ENCODE results near the gene LRIT3. TPM values are rescaled to one million over a fixed set of nuclear protein-coding genes. Genes with fewer than 3 reads are reported as not detected.

Gene LRIT3, protein sequence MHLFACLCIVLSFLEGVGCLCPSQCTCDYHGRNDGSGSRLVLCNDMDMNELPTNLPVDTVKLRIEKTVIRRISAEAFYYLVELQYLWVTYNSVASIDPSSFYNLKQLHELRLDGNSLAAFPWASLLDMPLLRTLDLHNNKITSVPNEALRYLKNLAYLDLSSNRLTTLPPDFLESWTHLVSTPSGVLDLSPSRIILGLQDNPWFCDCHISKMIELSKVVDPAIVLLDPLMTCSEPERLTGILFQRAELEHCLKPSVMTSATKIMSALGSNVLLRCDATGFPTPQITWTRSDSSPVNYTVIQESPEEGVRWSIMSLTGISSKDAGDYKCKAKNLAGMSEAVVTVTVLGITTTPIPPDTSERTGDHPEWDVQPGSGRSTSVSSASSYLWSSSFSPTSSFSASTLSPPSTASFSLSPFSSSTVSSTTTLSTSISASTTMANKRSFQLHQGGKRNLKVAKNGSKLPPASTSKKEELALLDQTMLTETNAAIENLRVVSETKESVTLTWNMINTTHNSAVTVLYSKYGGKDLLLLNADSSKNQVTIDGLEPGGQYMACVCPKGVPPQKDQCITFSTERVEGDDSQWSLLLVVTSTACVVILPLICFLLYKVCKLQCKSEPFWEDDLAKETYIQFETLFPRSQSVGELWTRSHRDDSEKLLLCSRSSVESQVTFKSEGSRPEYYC
- under 1 TPM; 0.19 to 0.27 TPM for total RNA-seq

DNA sequence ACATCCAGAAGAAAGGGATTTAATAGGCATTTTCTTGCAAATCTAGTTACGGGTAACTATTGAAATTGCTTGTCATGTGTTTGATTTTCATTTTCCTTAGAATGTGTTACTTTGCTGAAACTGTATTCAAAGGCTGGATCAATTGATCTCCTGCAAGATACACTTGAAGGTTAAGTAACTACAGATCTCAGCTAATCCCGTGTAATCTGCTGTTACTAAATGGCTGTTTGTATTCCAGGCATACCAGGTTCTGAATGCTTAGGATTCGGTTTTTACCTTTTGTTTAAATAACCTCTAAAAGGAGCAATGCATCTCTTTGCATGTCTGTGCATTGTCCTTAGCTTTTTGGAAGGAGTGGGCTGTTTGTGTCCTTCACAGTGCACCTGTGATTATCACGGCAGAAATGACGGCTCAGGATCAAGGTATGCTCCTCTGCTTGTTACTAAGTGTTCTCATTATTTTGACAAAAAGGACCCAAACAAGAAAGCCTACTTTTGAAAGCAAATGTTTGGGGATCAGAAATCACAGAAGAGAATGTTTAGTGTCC lies at the start of gene LRIT3:
TSS of gene LRIT3 (plus strand) at position 212 of the 547 bp plus-strand sequence. CDS start at position 307, 95 bp downstream.
- H3K9me3 Mint-ChIP-seq (ENCODE audit: low read depth) = no peaks in the 10 kb centered on the region
- CTCF ChIA-PET = interaction anchor here (1.2 kb wide), 1 partner anchor 15 kb away, joined by 3 read pairs; no protein-coding TSS in a partner anchor
- POLR2A ChIA-PET = no interaction called here
- DNase-seq (no peak), ATAC-seq (no peak)
- H3K27me3 Mint-ChIP-seq = no peaks in the 10 kb centered on the region
- peaks cover under 1% of the 10 kb centered on the region for H3K36me3 Mint-ChIP-seq (ENCODE audit: low read depth)
- H3K27ac Mint-ChIP-seq = no peak within 1 kb of the TSS
- H3K4me1 Mint-ChIP-seq = peaks cover under 1% of the 10 kb centered on the region
- intact Hi-C loops (cut with DNase I, micrococcal nuclease) = no loop called here
- H3K4me3 Mint-ChIP-seq = no peak within 1 kb of the TSS

DNA sequence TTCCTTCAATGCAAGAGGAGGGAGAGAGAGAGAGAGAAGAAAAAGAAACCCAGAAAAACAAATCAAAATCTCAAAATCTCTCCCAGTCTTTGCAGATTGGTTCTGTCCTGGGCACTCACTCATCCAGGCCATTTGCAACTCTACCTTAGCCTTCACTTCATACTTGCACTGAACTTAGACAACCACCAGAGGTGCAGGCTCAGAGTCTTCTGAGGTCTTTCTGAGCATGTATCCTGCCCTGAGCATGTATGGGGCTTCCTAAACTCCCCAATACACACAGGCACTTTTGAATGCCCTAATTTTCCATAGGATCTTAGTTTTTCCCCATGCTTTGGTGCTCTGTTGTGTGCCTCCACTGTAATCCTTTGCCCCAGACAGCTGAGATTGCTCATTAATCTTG lies 49.0 kb upstream of the LRIT3 start:
- Mint-ChIP-seq H3K4me3 (no peak overlapping the region), H3K4me1 (no peaks in the 10 kb centered on the region), H3K36me3 (ENCODE audit: low read depth) (peaks cover 8% of the 10 kb centered on the region), H3K27me3 (peaks cover 4% of the 10 kb centered on the region), H3K27ac (no peak overlapping the region), H3K9me3 (ENCODE audit: low read depth) (peaks cover 18% of the 10 kb centered on the region)
- intact Hi-C loops (cut with DNase I, micrococcal nuclease) = no loop called here
- ATAC-seq = no peak
- ChIA-PET POLR2A (no interaction called here), CTCF (no interaction called here)
- no peak for DNase-seq

DNA sequence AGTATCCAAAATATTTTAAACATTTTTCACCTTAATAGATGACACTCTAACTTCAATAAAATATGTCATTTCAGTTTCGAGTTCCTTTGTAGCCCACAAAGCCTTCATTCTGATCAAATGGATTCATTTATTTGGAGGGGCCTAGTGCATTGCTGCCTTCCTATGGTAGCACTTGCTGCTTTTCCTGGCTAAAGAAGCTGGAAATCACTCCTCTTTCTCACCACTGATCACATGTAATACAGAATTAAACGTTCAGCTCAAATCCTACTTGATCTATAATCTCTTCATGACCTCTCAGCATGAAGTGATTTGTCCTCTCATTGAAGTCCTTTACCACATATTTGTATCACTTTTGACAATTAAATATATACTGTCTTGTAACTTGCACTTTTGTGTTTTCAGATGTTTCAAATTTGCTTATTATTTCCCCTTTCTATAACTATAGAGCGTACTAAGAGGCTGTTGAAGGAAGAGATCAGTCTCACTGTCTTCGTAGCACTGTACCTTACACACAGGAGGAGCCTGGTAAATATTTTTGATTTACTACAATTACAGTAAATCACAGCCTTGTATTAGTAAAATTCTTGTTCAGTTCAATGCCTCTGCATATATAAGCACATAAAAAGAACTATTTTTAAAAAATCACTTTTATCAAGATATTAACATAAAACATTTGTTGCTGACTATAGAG lies 46.7 kb upstream of the LRIT3 start:
- Mint-ChIP-seq H3K27ac (no peak overlapping the region), H3K36me3 (ENCODE audit: low read depth) (peaks cover 2% of the 10 kb centered on the region), H3K9me3 (ENCODE audit: low read depth) (peaks cover 7% of the 10 kb centered on the region), H3K4me3 (no peak overlapping the region), H3K4me1 (no peaks in the 10 kb centered on the region), H3K27me3 (no peaks in the 10 kb centered on the region)
- no peak for ATAC-seq
- no peak for DNase-seq
- POLR2A ChIA-PET = no interaction called here
- CTCF ChIA-PET = no interaction called here
- intact Hi-C loops (cut with DNase I, micrococcal nuclease) = no loop called here

DNA sequence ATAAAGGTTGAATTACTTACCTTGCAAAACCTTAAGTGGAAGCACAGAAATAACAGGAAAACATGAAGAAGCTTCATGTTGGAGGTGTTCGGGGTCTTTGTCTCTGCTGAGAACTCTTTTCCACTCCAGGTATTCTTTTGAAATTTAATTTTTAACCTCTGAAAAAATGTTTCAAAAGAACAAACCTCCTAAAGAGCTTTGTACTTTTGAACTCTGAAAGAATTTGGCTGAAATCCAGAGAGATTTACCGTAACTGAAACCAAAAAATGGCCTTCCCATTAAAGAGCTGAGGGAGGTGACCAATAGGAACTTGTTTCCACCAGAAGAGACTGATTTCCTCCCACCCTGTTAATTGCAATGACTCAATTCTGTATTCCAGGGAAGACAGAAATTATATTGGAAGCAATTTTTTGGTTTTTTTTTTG lies 46.0 kb upstream of the LRIT3 start, which contains the start of gene CFI:
TSS of gene CFI (minus strand) at position 105 of the 425 bp plus-strand sequence. CDS start at position 77, 28 bp downstream.
- peaks cover 2% of the 10 kb centered on the region for H3K9me3 Mint-ChIP-seq (ENCODE audit: low read depth)
- ATAC-seq (no peak), DNase-seq (no peak)
- H3K4me1 Mint-ChIP-seq = no peaks in the 10 kb centered on the region
- no peaks in the 10 kb centered on the region for H3K36me3 Mint-ChIP-seq (ENCODE audit: low read depth)
- H3K27me3 Mint-ChIP-seq = no peaks in the 10 kb centered on the region
- ChIA-PET CTCF (interaction anchor here (1.3 kb wide), 1 partner anchor 71 kb away, joined by 3 read pairs; no protein-coding TSS in a partner anchor), POLR2A (no interaction called here)
- no peak within 1 kb of the TSS for H3K27ac Mint-ChIP-seq
- no peak within 1 kb of the TSS for H3K4me3 Mint-ChIP-seq
- intact Hi-C loops (cut with DNase I, micrococcal nuclease) = no loop called here

DNA sequence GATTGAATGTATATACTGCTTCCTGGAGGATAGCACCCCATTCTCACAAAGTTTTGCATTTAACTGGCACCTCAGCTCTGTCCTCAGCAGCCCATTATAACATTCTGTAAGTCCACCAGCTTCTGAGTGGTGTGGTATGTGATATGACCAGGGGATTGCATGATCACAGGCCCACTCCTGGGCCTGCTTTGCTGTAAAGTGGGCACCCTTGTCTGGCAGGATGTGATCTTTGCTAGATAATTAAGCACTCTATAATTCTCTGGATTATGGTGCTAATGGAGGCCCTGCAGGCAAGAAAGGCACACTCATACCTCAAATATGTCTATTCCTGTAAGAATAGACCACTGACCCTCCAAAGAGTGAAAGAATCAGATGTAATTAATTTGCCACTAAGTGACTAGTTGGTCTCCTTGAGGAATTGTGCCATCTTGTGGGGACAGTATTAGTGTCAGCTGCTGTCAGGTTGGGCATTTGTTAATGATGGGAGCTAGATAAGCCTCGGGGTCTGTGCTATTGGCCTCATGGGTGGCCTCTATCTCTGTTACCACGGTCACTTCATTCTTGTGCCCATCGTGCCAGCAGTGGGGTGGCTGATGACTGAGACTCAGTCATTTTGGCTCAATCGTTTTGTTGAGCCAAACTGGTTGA lies 43.9 kb upstream of the LRIT3 start:
- POLR2A ChIA-PET = no interaction called here
- Mint-ChIP-seq H3K27ac (no peak overlapping the region), H3K27me3 (peaks cover 2% of the 10 kb centered on the region), H3K36me3 (ENCODE audit: low read depth) (no peaks in the 10 kb centered on the region), H3K4me3 (no peak overlapping the region), H3K9me3 (ENCODE audit: low read depth) (no peaks in the 10 kb centered on the region), H3K4me1 (no peaks in the 10 kb centered on the region)
- DNase-seq (peak; percentile 25), ATAC-seq (no peak)
- intact Hi-C loops (cut with DNase I, micrococcal nuclease) = loop anchor here (1.0 to 2.0 kb wide), 2 partner anchors 381 to 382 kb away; no protein-coding TSS in a partner anchor
- CTCF ChIA-PET = interaction anchor here (0.6 to 1.2 kb wide), 5 partner anchors 39 to 976 kb away, joined by 3 to 5 read pairs (median 3); no protein-coding TSS in a partner anchor

DNA sequence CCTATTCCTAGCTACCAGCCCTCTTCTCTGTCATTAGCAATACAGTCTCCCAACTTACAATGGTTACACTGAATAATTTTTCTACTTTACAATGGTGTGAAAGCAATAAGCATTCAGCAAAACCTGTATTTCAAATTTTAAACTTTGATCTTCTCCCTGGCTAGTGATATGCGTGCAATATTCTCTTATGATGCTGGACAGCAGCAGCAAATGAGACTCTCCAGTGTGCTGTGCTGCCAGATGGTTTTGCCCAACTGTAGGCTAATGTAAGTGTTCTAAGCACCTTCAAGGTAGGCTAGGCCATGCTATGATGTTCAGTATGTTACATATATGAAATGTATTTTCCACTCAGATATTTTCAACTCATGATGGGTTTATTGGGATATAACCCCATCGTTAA lies 38.3 kb upstream of the LRIT3 start:
- CTCF ChIA-PET = interaction anchor here (0.6 kb wide), 2 partner anchors 309 to 377 kb away, joined by 3 read pairs; no protein-coding TSS in a partner anchor
- intact Hi-C loops (cut with DNase I, micrococcal nuclease) = loop anchor here in 1 of 2 experiments (10.0 kb wide), 1 partner anchor 135 kb away; no protein-coding TSS in a partner anchor

DNA sequence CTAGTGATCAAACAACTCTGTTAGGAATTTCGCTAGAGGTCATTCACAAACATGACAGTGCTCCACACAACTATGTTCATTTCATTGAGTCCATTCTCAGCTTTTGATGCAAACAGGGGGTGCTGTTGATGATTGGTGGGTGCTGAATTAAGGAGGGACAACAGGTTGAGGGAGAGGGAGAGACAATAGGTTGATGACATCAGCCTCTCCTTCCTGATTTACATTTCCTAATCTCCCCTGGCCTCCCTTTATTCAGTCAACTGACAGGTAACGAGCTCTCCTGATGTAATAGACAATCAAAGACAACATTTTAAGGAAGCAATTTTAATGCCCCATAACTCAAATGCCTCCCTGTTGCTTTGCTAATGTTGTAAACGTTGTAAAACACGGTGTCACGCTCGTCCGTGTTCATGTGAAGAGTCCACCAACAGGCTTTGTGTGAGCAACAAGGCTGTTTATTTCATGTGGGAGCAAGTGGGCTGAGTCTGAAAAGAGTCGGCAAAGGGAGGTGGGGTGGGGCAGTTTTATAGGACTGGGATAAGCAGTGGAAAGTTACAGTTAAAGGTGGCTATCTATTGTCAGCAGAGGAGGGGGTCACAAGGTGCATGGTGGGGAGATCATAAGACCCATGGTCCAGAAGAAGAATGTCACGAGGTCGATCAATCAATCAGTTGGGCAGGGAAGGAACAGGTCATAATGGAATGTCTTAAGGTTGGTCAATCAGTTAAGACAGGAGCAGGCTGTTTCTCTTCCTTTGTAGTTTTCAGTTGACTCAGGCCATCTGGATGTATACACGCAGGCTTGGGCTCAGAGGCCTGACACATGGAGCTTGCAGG lies 37.1 kb upstream of the LRIT3 start:
- Mint-ChIP-seq H3K9me3 (ENCODE audit: low read depth) (no peaks in the 10 kb centered on the region), H3K36me3 (ENCODE audit: low read depth) (peaks cover 3% of the 10 kb centered on the region), H3K4me3 (no peak overlapping the region), H3K4me1 (peaks cover 7% of the 10 kb centered on the region), H3K27me3 (peaks cover 4% of the 10 kb centered on the region), H3K27ac (no peak overlapping the region)
- ChIA-PET CTCF (interaction anchor here (0.5 to 0.6 kb wide), 2 partner anchors 10 to 308 kb away, joined by 3 read pairs; no protein-coding TSS in a partner anchor), POLR2A (no interaction called here)
- DNase-seq = no peak
- ATAC-seq = no peak
- intact Hi-C loops (cut with DNase I, micrococcal nuclease) = loop anchor here in 1 of 2 experiments (10.0 kb wide), 1 partner anchor 134 kb away; no protein-coding TSS in a partner anchor

More for the DNA sequence above, 38.3 kb upstream of the LRIT3 start:
- Mint-ChIP-seq H3K27ac (no peak overlapping the region), H3K36me3 (ENCODE audit: low read depth) (no peaks in the 10 kb centered on the region), H3K9me3 (ENCODE audit: low read depth) (no peaks in the 10 kb centered on the region), H3K27me3 (peaks cover 4% of the 10 kb centered on the region), H3K4me3 (no peak overlapping the region), H3K4me1 (peaks cover 4% of the 10 kb centered on the region)
- ATAC-seq = no peak
- no peak for DNase-seq
- POLR2A ChIA-PET = no interaction called here

DNA sequence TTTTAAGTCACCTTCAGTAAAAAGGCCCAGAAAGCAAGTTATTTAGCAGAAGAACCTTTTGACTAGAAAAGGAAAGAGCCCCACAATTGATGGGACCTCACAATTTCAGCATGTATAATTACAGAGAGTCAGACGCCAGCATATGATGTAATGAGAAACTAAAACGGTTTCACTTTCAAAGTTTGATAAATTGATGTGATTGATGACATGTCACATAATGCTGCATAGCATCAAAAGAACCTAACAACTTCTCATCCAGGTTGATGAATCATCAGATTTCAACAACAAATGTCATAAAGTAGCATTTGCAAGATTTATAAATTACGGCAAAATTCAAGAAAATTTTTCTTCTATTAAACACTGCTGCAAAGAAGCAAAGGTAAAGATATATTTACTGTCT lies 36.2 kb upstream of the LRIT3 start:
- H3K27me3 Mint-ChIP-seq = peaks cover 4% of the 10 kb centered on the region
- H3K27ac Mint-ChIP-seq = no peak overlapping the region
- no peak overlapping the region for H3K4me3 Mint-ChIP-seq
- peaks cover 16% of the 10 kb centered on the region for H3K4me1 Mint-ChIP-seq
- intact Hi-C loops (cut with DNase I, micrococcal nuclease) = loop anchor here in 1 of 2 experiments (10.0 kb wide), 1 partner anchor 133 kb away; no protein-coding TSS in a partner anchor
- CTCF ChIA-PET = interaction anchor here (0.5 kb wide), 1 partner anchor 784 kb away, joined by 3 read pairs; no protein-coding TSS in a partner anchor
- POLR2A ChIA-PET = no interaction called here
- no peaks in the 10 kb centered on the region for H3K9me3 Mint-ChIP-seq (ENCODE audit: low read depth)
- no peak for DNase-seq
- no peak for ATAC-seq
- H3K36me3 Mint-ChIP-seq (ENCODE audit: low read depth) = peaks cover 10% of the 10 kb centered on the region

DNA sequence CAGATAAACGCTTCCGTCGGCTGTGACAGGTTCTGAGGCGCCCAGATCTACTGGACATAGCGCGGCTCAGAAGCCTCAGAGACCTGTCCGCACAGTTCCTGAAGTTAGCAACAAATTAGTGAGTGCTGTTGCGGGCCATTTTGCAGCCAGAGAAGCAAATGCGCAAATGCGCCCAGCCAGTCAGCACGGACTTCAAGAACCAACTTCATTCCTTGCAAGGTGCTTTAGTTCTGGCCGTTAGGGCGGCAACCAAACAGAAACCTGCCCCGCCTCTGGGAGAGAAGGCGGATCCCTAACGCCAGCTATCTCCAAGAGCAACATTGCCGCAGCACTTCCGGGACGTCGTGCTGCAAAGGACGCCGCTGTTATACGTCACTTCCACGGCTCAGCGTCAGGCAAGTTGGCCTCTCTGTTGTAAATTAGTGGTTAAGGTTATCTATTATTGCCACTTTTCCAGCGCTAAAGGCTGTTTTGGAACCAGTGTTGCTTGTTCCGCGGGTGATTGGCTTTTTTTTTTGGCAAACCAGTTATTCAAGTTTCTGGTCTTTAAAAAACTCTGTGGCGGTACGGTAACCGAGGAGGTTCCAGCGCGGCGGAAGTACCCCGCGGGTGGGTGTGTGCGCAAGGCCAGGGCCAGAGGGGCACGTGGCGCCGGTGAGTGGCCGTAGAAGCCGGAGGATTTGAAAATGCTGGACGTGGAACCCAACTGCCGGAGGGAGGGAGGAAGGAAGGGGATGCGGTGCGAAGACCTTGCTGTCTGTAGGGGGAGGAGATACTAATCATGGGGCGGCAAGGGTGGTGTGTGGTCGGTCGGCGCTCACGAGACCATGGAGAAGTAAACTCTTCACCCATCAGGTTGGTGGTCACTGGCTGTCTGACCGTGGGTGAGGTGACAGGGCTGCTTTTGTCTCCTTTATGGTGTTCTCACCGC lies 32.5 kb upstream of the LRIT3 start, which contains the start of gene GAR1:
TSS of gene GAR1 (plus strand) at position 612 of the 931 bp plus-strand sequence. CDS start 403 bp downstream, outside the sequence.
- ChIA-PET CTCF (interaction anchor here (1.0 to 2.4 kb wide), 3 partner anchors 9 to 22 kb away, joined by 3 to 9 read pairs (median 4); no protein-coding TSS in a partner anchor), POLR2A (interaction anchor here (0.7 kb wide), 1 partner anchor 382 kb away, joined by 3 read pairs; the partner anchor contains the start of gene SEC24B)
- peak within 1 kb of the TSS; percentile 99 for H3K4me3 Mint-ChIP-seq
- no peaks in the 10 kb centered on the region for H3K27me3 Mint-ChIP-seq
- peaks cover 41% of the 10 kb centered on the region for H3K36me3 Mint-ChIP-seq (ENCODE audit: low read depth)
- peaks cover 49% of the 10 kb centered on the region for H3K4me1 Mint-ChIP-seq
- no peaks in the 10 kb centered on the region for H3K9me3 Mint-ChIP-seq (ENCODE audit: low read depth)
- DNase-seq (peak; percentile 94), ATAC-seq (peak; percentile 92)
- intact Hi-C loops (cut with DNase I, micrococcal nuclease) = loop anchor here (1.0 to 10.0 kb wide), 14 partner anchors 85 to 1195 kb away; partner anchors contain the start of genes MCUB (in 2 of the 2), SEC24B (in 2 of the 2), CASP6 (in 1 of the 2) and ELOVL6 (in 1 of the 2)
- H3K27ac Mint-ChIP-seq = peak within 1 kb of the TSS; percentile 99
